Esophagus muscularis mucosa (tissue), 4 donors: Measurements from ENCODE around the gene FAM47C. TPM values are rescaled to one million over a fixed set of nuclear protein-coding genes. Genes with fewer than 3 reads are reported as not detected.
A peak's percentile ranks its signal among the peaks of the same experiment; 100 is the strongest.

Experiments
- DNase-seq: peaks from one replicate; pipeline ENCODE4 v3.0.0-alpha.2; 2017; ENCODE audit errors: extremely low spot score
- H3K27ac ChIP-seq, 4 donors: fragments of 200-600 bp; sonication (generic); replicated peaks in 1 of 4; 1 replicate in 3 of 4; 2 replicates in 1 of 4; pipeline ENCODE4 v1.5.1; 2016 to 2019; ENCODE audit warnings: mild to moderate bottlenecking in 1 of 4
- H3K27me3 ChIP-seq, 4 donors: fragments of 200-600 bp; sonication (generic); one replicate each; pipeline versions ENCODE4 v1.5.1 to v1.6.0; 2016 to 2019
- H3K36me3 ChIP-seq, 4 donors: fragments of 200-600 bp; sonication (generic); one replicate each; pipeline ENCODE4 v1.5.1; 2016 to 2019
- H3K4me1 ChIP-seq, 4 donors: fragments of 200-600 bp; sonication (generic); one replicate each; pipeline ENCODE4 v1.5.1; 2016 to 2019
- H3K4me3 ChIP-seq, 4 donors: fragments of 200-600 bp; sonication (generic); 1 replicate in 2 of 4; 2 replicates in 2 of 4; pipeline ENCODE4 v1.5.1; 2016 to 2019; ENCODE audit warnings: mild to moderate bottlenecking in 4 of 4, moderate library complexity in 1 of 4
- H3K9me3 ChIP-seq, 4 donors: fragments of 200-600 bp; sonication (generic); 1 replicate in 3 of 4; 2 replicates in 1 of 4; pipeline ENCODE4 v1.5.1; 2016 to 2019
- CTCF ChIP-seq, 3 experiments: fragments of 200-600 bp in 2 of 3; fragments of 450-650 bp in 1 of 3; sonication (generic) in 2 of 3; IDR thresholded peaks; one replicate each; pipeline ENCODE4 v1.5.1; 2017 to 2019; ENCODE audit warnings: antibody characterized with exemption in 3 of 3, mild to moderate bottlenecking in 2 of 3, moderate library complexity in 1 of 3
- POLR2A ChIP-seq: fragments of 450-650 bp; IDR thresholded peaks from one replicate; pipeline ENCODE4 v1.6.1; 2017; ENCODE audit warnings: antibody characterized with exemption, moderate library complexity, mild to moderate bottlenecking, low read depth
- WGBS: methylation state at CpG from one replicate; pipeline ENCODE4 v1.1.5; 2018; 5-methylcytosine and 5-hydroxymethylcytosine counted together
- intact Hi-C: fragments of 100-400 bp; cut with DNase I; formaldehyde crosslinking; loops from one replicate; pipeline ENCODE4 v1.15.1; 2023
- total RNA-seq, 4 donors: library from RNA; depleted of rRNA; stranded (reverse); fragments of >200 nt; gene quantifications; one replicate each; pipeline versions ENCODE4 v1.1.0 to v1.2.1, GENCODE V29; 2016

Gene FAM47C
- total RNA-seq, 4 donors from 2014 or later: not detected

- Histone ChIP-seq H3K27me3 (peaks cover 0 to 3% (median 0%) of the 10 kb centered on the region in 4 donors), H3K9me3 (no peaks in the 10 kb centered on the region), H3K4me1 (no peaks in the 10 kb centered on the region), H3K4me3 (no peak overlapping the region), H3K36me3 (no peaks in the 10 kb centered on the region), H3K27ac (no peak overlapping the region)
- 0% methylated on average over 3 of the region's 3 CpGs for WGBS
- intact Hi-C loops: no loop called here
- no peak for DNase-seq
- TF ChIP-seq CTCF (IDR thresholded peaks at IDR 0.05) (peak in 2 of 3 experiments; percentile 24 to 30), POLR2A (no peak)
These were observed 52.8 kb downstream of the FAM47C start for GRCh38 chrX:37060999-37061398.
